ENCODE results near the gene ATP5PD.
"Not testable (repeated sequence)": the region's sequence is repeated elsewhere in the genome, so short reads cannot be mapped to it uniquely, and the experiment has no call there.

ATP5PD gene

DNA sequence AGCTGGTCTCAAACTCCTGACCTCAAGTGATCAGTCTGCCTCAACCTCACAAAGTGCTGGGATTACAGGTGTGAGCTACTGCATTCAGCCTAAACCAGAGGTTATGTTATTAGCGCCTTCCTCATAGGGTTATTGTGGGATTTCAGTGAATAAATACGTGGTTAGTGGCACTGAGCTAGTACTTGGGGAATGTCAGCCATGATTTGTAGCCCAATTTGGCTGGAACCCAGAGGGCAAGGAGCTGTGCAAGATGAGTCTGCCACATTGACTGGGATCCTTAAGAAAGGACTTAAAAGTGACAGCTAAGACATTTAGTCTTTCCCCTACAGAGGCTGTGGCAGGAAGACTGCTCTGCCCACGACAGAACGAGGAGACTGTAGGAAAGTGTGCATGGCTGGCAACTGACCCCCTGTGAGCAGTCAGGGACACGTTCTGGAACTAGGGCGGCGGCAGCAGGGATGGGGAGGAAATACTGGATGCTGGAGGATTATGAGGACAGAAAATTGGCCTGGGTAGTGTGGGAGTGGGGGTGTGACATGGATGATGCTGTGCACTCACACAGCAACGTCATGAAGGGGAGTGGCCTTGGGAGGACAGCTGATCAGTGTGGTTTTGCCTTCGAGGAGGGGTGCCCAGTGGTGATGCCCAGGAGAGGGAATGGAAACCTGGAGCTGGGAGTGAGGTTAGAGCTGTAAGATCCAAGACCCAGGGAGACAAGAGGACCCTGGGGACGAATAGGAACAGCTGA lies 14.6 kb downstream of the ATP5PD start:
- DNase-seq (ENCODE audit: low read depth), result peak; percentile 92
- peak overlapping the region; percentile 73 for H3K4me3 ChIP-seq (ENCODE audit: control insufficient read depth, low read depth, low read length)
- no peak for TF ChIP-seq CTCF (conservative IDR thresholded peaks at IDR 0.05; ENCODE audit: control insufficient read depth, insufficient read depth, low read depth, low read length)

DNA sequence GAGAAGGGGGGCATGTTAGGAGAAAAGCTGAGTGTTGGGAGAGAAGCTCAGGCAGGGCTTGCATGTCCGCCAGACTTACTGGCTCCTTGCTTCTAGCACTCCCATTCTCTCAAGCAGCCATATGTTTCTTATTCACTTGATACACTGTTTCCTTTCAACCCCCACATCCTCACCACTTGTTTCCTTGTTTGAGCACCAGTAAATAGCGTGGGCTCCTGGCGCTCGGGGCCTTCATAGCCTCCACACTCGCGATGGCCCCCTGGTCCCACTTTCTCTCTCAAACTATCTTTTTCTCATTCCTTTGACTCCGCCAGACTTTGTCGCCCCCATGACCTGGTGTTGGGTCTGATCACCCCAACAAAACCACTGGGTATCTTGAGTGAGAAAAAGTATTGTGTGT lies 16.6 kb downstream of the ATP5PD start:
- no peak overlapping the region for H3K4me3 ChIP-seq (ENCODE audit: control insufficient read depth, low read depth, low read length)
- no peak for DNase-seq (ENCODE audit: low read depth)
- no peak for TF ChIP-seq CTCF (conservative IDR thresholded peaks at IDR 0.05; ENCODE audit: control insufficient read depth, insufficient read depth, low read depth, low read length)

DNA sequence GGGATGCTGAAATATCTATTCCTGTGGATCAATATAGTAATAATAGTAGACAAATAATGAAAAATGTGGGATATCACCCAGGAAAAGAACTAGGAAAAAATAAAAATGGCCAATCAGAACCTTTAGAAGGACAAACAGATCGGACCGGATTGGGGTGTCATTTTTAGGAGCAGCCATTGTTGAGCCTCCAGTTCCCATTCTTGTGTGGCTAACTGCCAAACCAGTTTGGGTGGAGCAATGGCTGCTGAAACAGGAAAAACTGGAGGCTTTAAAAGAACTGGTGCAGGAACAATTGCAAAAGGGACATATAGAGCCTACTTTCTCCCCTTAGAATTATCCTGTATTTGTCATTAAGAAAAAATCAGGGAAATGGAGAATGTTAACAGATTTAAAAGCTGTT lies 20.1 kb downstream of the ATP5PD start:
- H3K4me3 ChIP-seq (ENCODE audit: control insufficient read depth, low read depth, low read length); DNase-seq (ENCODE audit: low read depth): not testable (repeated sequence)

- not testable (repeated sequence) for DNase-seq (ENCODE audit: low read depth)
Measured at GRCh38 chr17:75025398-75025734, 21.4 kb downstream of the ATP5PD start.

DNA sequence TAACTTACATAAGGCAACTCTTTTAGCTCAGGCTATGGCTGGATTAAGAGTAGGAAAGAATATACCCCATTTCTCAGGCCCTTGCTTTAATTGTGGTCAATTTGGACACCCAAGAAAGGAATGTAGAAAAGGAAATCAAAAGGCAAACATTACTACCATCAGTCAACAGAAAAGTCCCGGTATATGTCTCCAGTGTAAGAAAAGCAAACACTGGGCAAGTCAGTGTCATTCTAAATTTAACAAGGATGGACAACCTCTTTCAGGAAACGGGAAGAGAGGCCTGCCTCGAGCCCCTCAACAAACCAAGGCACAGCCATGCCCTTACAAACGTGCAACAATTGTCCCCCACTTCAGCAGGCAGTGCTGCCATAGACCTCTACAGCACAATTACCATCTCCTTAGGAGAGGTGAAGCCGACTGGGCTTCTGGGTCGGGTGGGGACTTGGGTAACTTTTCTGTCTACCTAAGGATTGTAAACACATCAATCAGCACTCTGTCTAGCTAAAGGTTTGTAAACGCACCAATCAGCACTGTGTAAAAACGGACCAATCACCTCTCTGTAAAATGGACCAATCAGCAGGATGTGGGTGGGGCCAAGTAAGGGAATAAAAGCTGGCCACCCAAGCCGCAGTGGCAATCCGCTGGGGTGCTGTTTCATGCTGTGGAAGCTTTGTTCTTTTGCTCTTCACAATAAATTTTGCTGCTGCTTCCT lies 21.9 kb downstream of the ATP5PD start:
- TF ChIP-seq CTCF (conservative IDR thresholded peaks at IDR 0.05; ENCODE audit: control insufficient read depth, insufficient read depth, low read depth, low read length), result no peak
- DNase-seq (ENCODE audit: low read depth), result no peak
- no peak overlapping the region for H3K4me3 ChIP-seq (ENCODE audit: control insufficient read depth, low read depth, low read length)

More at GRCh38 chr17:75025398-75025734, 21.4 kb downstream of the ATP5PD start:
- not testable (repeated sequence) for H3K4me3 ChIP-seq (ENCODE audit: control insufficient read depth, low read depth, low read length)

DNA sequence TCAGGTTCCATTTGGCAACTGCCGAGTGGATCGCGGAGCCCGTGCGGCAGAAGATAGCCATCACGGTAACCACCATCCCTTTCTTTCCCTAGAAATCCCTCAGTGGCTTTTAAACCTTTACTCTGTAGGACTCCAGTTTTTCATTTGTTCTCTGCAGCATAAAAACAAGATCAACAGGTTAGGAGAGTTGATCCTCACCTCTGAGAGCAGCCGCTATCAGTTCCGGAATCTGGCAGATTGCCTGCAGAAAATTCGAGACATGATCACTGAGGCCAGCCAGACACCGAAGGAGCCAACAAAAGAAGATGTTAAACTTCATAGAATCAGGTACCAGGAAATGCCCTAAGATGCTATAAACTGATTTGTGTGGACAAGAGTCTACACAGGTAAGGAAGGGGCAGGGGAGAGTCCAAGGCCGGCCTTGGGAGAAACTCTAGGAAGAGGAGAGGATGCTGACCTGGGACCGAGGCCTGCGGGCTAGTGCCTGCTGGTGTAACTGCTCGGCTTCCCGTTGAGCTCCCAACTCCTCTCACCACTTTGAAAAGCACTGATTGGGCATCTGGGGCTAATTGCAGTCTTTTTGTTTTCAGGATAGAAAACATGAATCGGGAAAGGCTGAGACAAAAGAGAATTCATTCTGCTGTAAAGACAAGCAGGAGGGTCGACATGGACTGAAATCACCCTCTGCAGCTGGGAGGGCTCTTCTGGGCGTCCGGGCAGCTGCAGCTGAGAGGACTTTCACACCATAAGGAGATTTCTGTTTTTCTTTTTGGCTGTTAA lies 26.2 kb downstream of the ATP5PD start:
- no peak for TF ChIP-seq CTCF (conservative IDR thresholded peaks at IDR 0.05; ENCODE audit: control insufficient read depth, insufficient read depth, low read depth, low read length)
- H3K4me3 ChIP-seq (ENCODE audit: control insufficient read depth, low read depth, low read length), result no peak overlapping the region
- no peak for DNase-seq (ENCODE audit: low read depth)

DNA sequence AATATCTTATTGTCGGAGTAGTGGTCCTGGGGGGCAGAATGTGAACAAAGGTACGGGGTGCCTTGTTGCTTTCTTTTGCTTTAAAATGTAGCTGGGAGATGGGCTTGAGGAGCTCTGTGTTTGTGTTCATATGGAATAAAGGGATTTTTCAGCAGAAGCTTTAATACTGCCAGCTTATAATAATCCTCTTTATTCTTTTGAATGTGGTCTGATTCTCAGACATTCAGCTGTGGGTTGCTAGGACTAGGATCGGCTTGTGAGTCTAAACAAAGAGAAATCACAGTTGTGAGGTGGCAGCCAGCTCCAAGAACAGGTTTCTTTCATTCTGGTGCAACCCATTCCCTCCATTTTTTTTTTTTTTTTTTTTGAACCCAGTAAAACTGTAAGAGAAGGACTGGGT lies 27.1 kb downstream of the ATP5PD start:
- H3K4me3 ChIP-seq (ENCODE audit: control insufficient read depth, low read depth, low read length), result no peak overlapping the region
- no peak for TF ChIP-seq CTCF (conservative IDR thresholded peaks at IDR 0.05; ENCODE audit: control insufficient read depth, insufficient read depth, low read depth, low read length)
- no peak for DNase-seq (ENCODE audit: low read depth)

Data from fibroblast of mammary gland (primary cell).